Mucosa of rectum (tissue), 2 donors: Measurements from ENCODE around the gene TGM3.

Experiments used
- H3K27ac ChIP-seq, 2 donors: one replicate each; pipeline ENCODE4 v1.7.0; 2013; ENCODE audit warnings: inconsistent platforms in 2 of 2, low read depth in 2 of 2, low read length in 2 of 2
- H3K27me3 ChIP-seq, 2 donors: one replicate each; pipeline ENCODE4 v1.7.0; 2013; ENCODE audit warnings: low read length in 2 of 2; ENCODE audit not compliant: control insufficient read depth in 2 of 2, insufficient read depth in 2 of 2
- H3K36me3 ChIP-seq, 2 donors: one replicate each; pipeline ENCODE4 v1.7.0; 2013; ENCODE audit warnings: low read length in 2 of 2; ENCODE audit not compliant: control insufficient read depth in 2 of 2, insufficient read depth in 2 of 2
- H3K4me1 ChIP-seq, 2 donors: one replicate each; pipeline ENCODE4 v1.7.0; 2013; ENCODE audit warnings: low read length in 2 of 2, mild to moderate bottlenecking in 1 of 2; ENCODE audit not compliant: control insufficient read depth in 2 of 2, insufficient read depth in 2 of 2
- H3K4me3 ChIP-seq, 2 donors: one replicate each; pipeline ENCODE4 v1.7.0; 2013; ENCODE audit warnings: low read length in 2 of 2
- H3K9ac ChIP-seq, 2 donors: one replicate each; pipeline ENCODE4 v1.7.0; 2013; ENCODE audit warnings: low read length in 2 of 2, low read depth in 1 of 2, mild to moderate bottlenecking in 1 of 2
- H3K9me3 ChIP-seq, 2 donors: one replicate each; pipeline ENCODE4 v1.7.0; 2013; ENCODE audit warnings: low read length in 2 of 2; ENCODE audit not compliant: control insufficient read depth in 2 of 2
- donor health status: healthy.
- donor health status: Normal muscosa, but diverticular disease.

Gene TGM3

DNA sequence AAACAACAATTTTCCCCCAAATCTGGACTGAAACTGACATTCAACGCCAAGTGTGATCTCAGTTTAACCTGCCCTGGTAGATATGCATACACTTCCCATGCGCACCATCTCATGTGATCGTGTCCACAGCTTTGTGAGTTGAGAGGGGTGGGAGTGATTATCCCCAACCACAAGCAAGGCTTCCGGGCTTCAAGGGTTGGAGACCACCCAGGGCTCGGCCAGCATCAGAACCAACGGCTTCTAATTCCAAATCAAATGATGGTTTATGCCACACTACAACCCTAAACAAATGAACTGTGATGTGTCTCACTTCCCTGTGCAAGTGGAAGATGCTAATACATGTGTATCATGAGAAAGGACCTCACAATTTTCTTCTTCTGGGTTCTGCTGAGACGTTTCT lies 515 bp upstream of the TGM3 start:
- no peak overlapping the region for H3K4me3 ChIP-seq
- no peak overlapping the region for H3K9ac ChIP-seq
- H3K9me3 ChIP-seq: no peaks in the 10 kb centered on the region
- no peaks in the 10 kb centered on the region for H3K27me3 ChIP-seq
- H3K36me3 ChIP-seq: no peaks in the 10 kb centered on the region
- H3K27ac ChIP-seq: no peak overlapping the region
- peaks cover 5 to 10% of the 10 kb centered on the region in 2 donors for H3K4me1 ChIP-seq

DNA sequence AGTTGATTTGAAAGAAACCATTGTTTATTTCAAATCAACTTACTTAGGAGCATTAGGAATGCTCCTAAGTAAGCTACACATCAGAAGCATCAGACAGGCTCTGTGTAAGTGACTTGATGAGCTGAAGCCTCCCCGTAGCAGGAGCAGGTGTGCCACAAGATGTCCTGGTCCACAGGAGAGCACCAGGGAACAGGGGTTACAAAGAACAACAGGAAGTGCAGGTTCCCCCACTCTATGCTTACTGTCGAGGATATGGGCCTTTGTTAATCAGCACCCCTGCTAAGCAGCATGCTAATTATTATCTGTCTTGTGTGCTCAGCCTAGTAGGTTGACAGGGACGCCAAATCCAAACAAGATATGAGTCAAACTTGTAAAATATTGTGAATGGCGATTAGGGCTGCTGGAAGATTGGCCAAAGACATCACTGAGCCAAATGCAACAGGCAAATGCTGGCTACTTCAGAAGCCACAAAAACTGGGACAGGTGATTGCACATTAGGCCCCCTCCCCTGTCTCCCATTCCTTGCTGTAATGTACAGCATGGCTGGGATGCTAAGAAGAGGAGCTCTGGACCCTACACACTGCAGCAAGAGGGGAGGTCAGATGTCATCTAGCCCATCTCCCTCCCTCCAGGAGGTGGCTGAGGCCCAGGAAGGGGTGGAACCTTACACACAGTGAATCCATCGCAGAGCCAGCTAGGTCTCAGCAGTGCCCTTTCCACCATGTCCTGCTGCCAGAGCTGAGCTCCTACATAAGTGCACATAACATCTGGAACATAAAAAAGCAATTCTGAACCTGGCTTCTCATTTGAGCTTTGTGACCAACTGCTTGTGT lies 939 bp downstream of the TGM3 start:
- no peaks in the 10 kb centered on the region for H3K36me3 ChIP-seq
- no peak overlapping the region for H3K9ac ChIP-seq
- H3K9me3 ChIP-seq: no peaks in the 10 kb centered on the region
- no peaks in the 10 kb centered on the region for H3K27me3 ChIP-seq
- no peak overlapping the region for H3K27ac ChIP-seq
- H3K4me1 ChIP-seq: peaks cover 5 to 13% of the 10 kb centered on the region in 2 donors
- H3K4me3 ChIP-seq: no peak overlapping the region

GRCh38 chr20:2297357-2297728 lies 1.5 kb downstream of the TGM3 start:
- no peaks in the 10 kb centered on the region for H3K36me3 ChIP-seq
- no peak overlapping the region for H3K9ac ChIP-seq
- H3K9me3 ChIP-seq: no peaks in the 10 kb centered on the region
- H3K27me3 ChIP-seq: no peaks in the 10 kb centered on the region
- peaks cover 5 to 13% of the 10 kb centered on the region in 2 donors for H3K4me1 ChIP-seq
- no peak overlapping the region for H3K27ac ChIP-seq
- no peak overlapping the region for H3K4me3 ChIP-seq

DNA sequence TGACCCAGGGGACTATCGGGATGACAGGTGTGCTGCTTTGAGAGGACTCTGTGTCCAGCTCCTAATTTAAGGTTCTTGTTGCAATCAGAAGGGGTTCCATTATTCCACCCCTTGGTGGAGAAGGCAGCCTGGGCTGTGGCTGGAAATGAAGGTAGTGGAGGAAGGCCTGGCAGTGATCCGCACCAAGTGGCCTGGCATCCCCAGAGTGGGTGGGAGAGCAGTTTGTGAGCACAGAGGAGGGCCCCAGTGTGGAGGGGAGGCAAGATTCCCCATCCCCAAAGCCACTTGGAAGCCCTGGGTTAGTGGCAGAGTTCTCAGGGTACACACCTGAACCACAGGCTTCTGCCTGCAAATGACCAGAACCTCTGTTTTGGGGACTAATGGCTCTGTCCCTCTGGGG lies 2.3 kb downstream of the TGM3 start:
- H3K27me3 ChIP-seq: no peaks in the 10 kb centered on the region
- no peak overlapping the region for H3K9ac ChIP-seq
- no peak overlapping the region for H3K27ac ChIP-seq
- H3K4me1 ChIP-seq: peaks cover 5 to 13% of the 10 kb centered on the region in 2 donors
- no peaks in the 10 kb centered on the region for H3K9me3 ChIP-seq
- H3K36me3 ChIP-seq: no peaks in the 10 kb centered on the region
- H3K4me3 ChIP-seq: no peak overlapping the region

GRCh38 chr20:2298701-2299100 lies 2.9 kb downstream of the TGM3 start:
- Histone ChIP-seq H3K9me3 (no peaks in the 10 kb centered on the region), H3K9ac (no peak overlapping the region), H3K27ac (no peak overlapping the region), H3K4me1 (peaks cover 5 to 14% of the 10 kb centered on the region in 2 donors), H3K4me3 (no peak overlapping the region), H3K27me3 (no peaks in the 10 kb centered on the region), H3K36me3 (no peaks in the 10 kb centered on the region)

DNA sequence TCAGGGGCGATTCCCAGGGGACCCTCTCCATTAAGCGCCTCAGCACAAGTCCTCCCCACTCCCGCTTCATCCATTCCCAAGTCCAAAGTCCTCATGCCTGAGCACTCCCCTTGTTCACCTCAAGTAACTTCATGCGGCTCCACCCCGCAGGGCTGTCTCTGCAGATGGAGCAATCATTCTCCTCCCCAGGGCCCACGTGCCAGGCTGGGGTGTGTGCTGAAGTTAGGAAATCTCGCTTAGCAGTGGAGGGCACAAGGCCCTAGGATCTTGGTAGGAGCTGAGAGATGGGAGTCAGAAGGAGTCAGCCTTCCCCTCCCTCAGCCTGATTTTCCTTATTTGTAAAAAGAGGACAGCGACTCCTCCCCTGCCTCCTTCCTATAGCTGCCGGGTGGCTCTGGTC lies 3.5 kb downstream of the TGM3 start:
- Histone ChIP-seq H3K4me1 (peaks cover 8 to 18% of the 10 kb centered on the region in 2 donors), H3K36me3 (no peaks in the 10 kb centered on the region), H3K27me3 (no peaks in the 10 kb centered on the region), H3K9ac (no peak overlapping the region), H3K27ac (peak overlapping the region in 1 of 2 donors; percentile 47), H3K4me3 (no peak overlapping the region), H3K9me3 (no peaks in the 10 kb centered on the region)

DNA sequence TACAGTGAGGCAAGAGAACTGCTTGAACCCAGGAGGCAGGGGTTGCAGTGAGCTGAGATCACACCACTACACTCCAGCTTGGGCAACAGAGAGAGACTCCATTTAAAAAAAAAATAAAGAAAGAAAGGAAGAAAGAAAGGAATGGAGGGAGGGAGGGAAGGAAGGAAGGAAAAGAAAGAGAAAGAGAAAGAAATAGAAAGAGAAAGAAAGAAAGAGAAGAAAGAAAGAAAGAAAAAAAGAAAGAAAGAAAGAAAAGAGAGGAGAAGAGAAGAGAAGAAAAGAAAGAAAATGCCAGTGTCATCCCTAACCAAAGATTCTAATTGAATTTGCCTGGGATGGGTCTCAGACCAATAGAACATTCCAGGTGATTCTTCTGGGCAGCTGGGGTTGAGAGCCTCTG lies 4.2 kb downstream of the TGM3 start:
- no peak overlapping the region for H3K9ac ChIP-seq
- peaks cover 8 to 18% of the 10 kb centered on the region in 2 donors for H3K4me1 ChIP-seq
- H3K27ac ChIP-seq: no peak overlapping the region
- no peaks in the 10 kb centered on the region for H3K36me3 ChIP-seq
- H3K4me3 ChIP-seq: no peak overlapping the region
- no peaks in the 10 kb centered on the region for H3K27me3 ChIP-seq
- H3K9me3 ChIP-seq: no peaks in the 10 kb centered on the region

DNA sequence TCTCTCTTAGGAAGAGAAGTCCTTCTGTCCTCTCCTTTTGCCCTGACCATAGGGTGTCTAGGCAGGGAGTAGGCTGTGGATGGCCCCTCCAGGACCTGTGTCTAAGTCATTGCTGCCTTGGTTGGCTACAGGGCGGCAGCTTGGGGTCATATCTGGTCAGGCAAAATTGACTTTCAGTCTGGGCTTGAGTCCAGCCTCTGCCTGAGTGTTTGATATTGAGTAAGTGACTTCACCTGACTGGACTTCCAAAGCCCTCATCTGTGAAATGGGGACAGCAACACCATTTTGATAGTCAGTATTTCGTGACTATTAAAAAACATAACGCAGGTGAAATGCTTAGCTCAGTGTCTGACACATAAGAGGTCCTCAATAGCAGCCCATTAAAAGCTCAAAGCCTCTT lies 4.6 kb downstream of the TGM3 start:
- Histone ChIP-seq H3K36me3 (no peaks in the 10 kb centered on the region), H3K9ac (no peak overlapping the region), H3K27me3 (no peaks in the 10 kb centered on the region), H3K9me3 (no peaks in the 10 kb centered on the region), H3K27ac (no peak overlapping the region), H3K4me3 (no peak overlapping the region), H3K4me1 (peaks cover 9 to 20% of the 10 kb centered on the region in 2 donors)

GRCh38 chr20:2301164-2301622 lies 5.4 kb downstream of the TGM3 start:
- Histone ChIP-seq H3K27ac (no peak overlapping the region), H3K36me3 (no peaks in the 10 kb centered on the region)

DNA sequence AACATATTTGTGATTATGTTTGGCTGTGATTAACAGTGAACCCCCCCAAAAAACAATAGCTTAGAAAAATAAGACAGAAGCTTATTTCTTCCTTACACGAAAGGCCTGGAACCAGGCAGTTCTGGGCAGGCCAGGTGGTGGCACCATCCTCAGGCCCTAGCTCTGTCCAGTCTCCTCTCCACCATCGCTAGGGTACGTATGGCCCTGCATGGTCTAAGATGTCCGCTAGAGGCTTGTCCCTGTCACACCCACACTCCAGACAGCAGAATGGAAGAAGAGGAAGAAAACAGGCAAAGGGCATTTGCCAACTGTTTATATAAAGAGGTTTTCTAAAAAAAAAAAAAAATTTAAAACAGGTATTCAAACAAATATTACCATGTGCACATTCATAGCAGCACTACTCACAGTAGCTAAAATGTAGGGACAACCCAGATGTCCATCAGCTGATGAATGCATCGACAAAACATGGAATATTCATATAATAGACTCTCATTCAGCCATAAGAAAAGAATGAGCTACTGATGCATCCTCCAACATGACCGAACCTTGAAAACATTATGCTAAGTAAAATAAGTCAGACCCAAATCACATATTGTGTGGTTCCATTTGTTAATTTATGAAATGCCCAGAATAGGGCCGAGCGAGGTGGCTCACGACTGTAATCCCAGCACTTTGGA lies 6.7 kb downstream of the TGM3 start:
- no peak overlapping the region for H3K4me3 ChIP-seq
- no peaks in the 10 kb centered on the region for H3K36me3 ChIP-seq
- no peaks in the 10 kb centered on the region for H3K9me3 ChIP-seq
- H3K27ac ChIP-seq: no peak overlapping the region
- H3K27me3 ChIP-seq: no peaks in the 10 kb centered on the region
- no peak overlapping the region for H3K9ac ChIP-seq
- peaks cover 12 to 25% of the 10 kb centered on the region in 2 donors for H3K4me1 ChIP-seq

More at GRCh38 chr20:2301164-2301622, 5.4 kb downstream of the TGM3 start:
- H3K4me1 ChIP-seq: peaks cover 12 to 25% of the 10 kb centered on the region in 2 donors
- no peaks in the 10 kb centered on the region for H3K9me3 ChIP-seq
- H3K9ac ChIP-seq: no peak overlapping the region
- H3K4me3 ChIP-seq: no peak overlapping the region
- H3K27me3 ChIP-seq: no peaks in the 10 kb centered on the region
